Measurements from ENCODE around the gene ACP7.

- TF ChIP-seq, protein P1, sequence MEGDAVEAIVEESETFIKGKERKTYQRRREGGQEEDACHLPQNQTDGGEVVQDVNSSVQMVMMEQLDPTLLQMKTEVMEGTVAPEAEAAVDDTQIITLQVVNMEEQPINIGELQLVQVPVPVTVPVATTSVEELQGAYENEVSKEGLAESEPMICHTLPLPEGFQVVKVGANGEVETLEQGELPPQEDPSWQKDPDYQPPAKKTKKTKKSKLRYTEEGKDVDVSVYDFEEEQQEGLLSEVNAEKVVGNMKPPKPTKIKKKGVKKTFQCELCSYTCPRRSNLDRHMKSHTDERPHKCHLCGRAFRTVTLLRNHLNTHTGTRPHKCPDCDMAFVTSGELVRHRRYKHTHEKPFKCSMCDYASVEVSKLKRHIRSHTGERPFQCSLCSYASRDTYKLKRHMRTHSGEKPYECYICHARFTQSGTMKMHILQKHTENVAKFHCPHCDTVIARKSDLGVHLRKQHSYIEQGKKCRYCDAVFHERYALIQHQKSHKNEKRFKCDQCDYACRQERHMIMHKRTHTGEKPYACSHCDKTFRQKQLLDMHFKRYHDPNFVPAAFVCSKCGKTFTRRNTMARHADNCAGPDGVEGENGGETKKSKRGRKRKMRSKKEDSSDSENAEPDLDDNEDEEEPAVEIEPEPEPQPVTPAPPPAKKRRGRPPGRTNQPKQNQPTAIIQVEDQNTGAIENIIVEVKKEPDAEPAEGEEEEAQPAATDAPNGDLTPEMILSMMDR (IDR thresholded peaks at IDR 0.05), result no peak
- no peak for TF ChIP-seq POLR2A (IDR thresholded peaks at IDR 0.05; ENCODE audit: low read length)
- no peak for TF ChIP-seq SMC3 (IDR thresholded peaks at IDR 0.05)
Measured at GRCh38 chr19:39138221-39139211, 54.3 kb downstream of the ACP7 start.

All from A549 (cell line).